ENCODE measurements around the gene UBQLN2.
"Not testable (repeated sequence)": the region's sequence is repeated elsewhere in the genome, so short reads cannot be mapped to it uniquely, and the experiment has no call there.

Gene UBQLN2
- total RNA-seq, result 137 reads per million, percentile 88 among the genes with 10 or more reads in this experiment

GRCh38 chrX:56563231-56564161 lies at the start of gene UBQLN2:
Gene UBQLN2, plus strand, starts transcription at chrX:56563627. Its CDS starts 247 bp downstream, at chrX:56563874.
- peak; percentile 67 for DNase-seq

- no peak for DNase-seq
Observed at GRCh38 chrX:56519642-56520041, 43.8 kb upstream of the UBQLN2 start.

GRCh38 chrX:56529482-56530007 lies 33.9 kb upstream of the UBQLN2 start:
- DNase-seq, result not testable (repeated sequence)

GRCh38 chrX:56530011-56530410 lies 33.4 kb upstream of the UBQLN2 start:
- DNase-seq, result no peak

- no peak for DNase-seq
Observed at GRCh38 chrX:56550667-56551066, 12.8 kb upstream of the UBQLN2 start.

GRCh38 chrX:56554870-56555269 lies 8.6 kb upstream of the UBQLN2 start:
- DNase-seq, result no peak

GRCh38 chrX:56557376-56557929 lies 6.0 kb upstream of the UBQLN2 start:
- DNase-seq, result no peak

GRCh38 chrX:56564164-56564885 lies 898 bp downstream of the UBQLN2 start:
- DNase-seq, result no peak

- no peak for DNase-seq
Observed at GRCh38 chrX:56564921-56565840, 1.8 kb downstream of the UBQLN2 start.

- no peak for DNase-seq
Observed at GRCh38 chrX:56569378-56570057, 6.1 kb downstream of the UBQLN2 start.

- no peak for DNase-seq
Observed at GRCh38 chrX:56572975-56573374, 9.5 kb downstream of the UBQLN2 start.

- no peak for DNase-seq
Observed at GRCh38 chrX:56574861-56575260, 11.4 kb downstream of the UBQLN2 start.

GRCh38 chrX:56576721-56577120 lies 13.3 kb downstream of the UBQLN2 start:
- DNase-seq, result no peak

GRCh38 chrX:56588397-56589188 lies 25.2 kb downstream of the UBQLN2 start:
- DNase-seq, result no peak

GRCh38 chrX:56591830-56592229 lies 28.4 kb downstream of the UBQLN2 start:
- DNase-seq, result not testable (repeated sequence)

GRCh38 chrX:56600141-56600540 lies 36.7 kb downstream of the UBQLN2 start:
- no peak for DNase-seq

GRCh38 chrX:56600987-56601386 lies 37.6 kb downstream of the UBQLN2 start:
- no peak for DNase-seq

GRCh38 chrX:56615282-56615681 lies 51.9 kb downstream of the UBQLN2 start:
- no peak for DNase-seq
